ENCODE results near the gene TGFBR2. TPM values are rescaled to one million over a fixed set of nuclear protein-coding genes. Genes with fewer than 3 reads are reported as not detected.

TGFBR2 gene
- total RNA-seq, 4 donors from 2014 or later, result 120 to 418 (median 218) TPM

GRCh38 chr3:30700702-30701321 is 94.4 kb downstream of the TGFBR2 start:
- no peak for DNase-seq
- no peaks in the 10 kb centered on the region for H3K36me3 ChIP-seq
- no peak overlapping the region for H3K4me3 ChIP-seq (replicated peaks in 1 of 3)
- 91% methylated on average over 3 of the region's 3 CpGs for WGBS, 2 donors
- intact Hi-C loops (cut with DNase I), result no loop called here
- no peaks in the 10 kb centered on the region for H3K9me3 ChIP-seq
- H3K27ac ChIP-seq, result no peak overlapping the region
- no peak for TF ChIP-seq CTCF (IDR thresholded peaks at IDR 0.05)
- TF ChIP-seq POLR2A (IDR thresholded peaks at IDR 0.05), result no peak
- peaks cover 0 to 10% of the 10 kb centered on the region in 2 donors for H3K4me1 ChIP-seq
- no peaks in the 10 kb centered on the region for H3K27me3 ChIP-seq

GRCh38 chr3:30702038-30702827 is 95.8 kb downstream of the TGFBR2 start:
- DNase-seq, result no peak
- intact Hi-C loops (cut with DNase I), result no loop called here
- Histone ChIP-seq H3K27me3 (no peaks in the 10 kb centered on the region), H3K4me1 (peaks cover 0 to 10% of the 10 kb centered on the region in 2 donors), H3K36me3 (no peaks in the 10 kb centered on the region), H3K27ac (no peak overlapping the region), H3K4me3 (replicated peaks in 1 of 3) (no peak overlapping the region), H3K9me3 (no peaks in the 10 kb centered on the region)
- TF ChIP-seq POLR2A (IDR thresholded peaks at IDR 0.05) (no peak), CTCF (IDR thresholded peaks at IDR 0.05) (no peak)

GRCh38 chr3:30702828-30703397 is 96.5 kb downstream of the TGFBR2 start:
- Histone ChIP-seq H3K27ac (no peak overlapping the region), H3K27me3 (no peaks in the 10 kb centered on the region), H3K4me3 (replicated peaks in 1 of 3) (no peak overlapping the region), H3K9me3 (no peaks in the 10 kb centered on the region), H3K4me1 (peaks cover 0 to 10% of the 10 kb centered on the region in 2 donors), H3K36me3 (no peaks in the 10 kb centered on the region)
- DNase-seq, result no peak
- 88 to 93% methylated on average over 2 of the region's 2 CpGs for WGBS, 2 donors
- intact Hi-C loops (cut with DNase I), result no loop called here
- TF ChIP-seq POLR2A (IDR thresholded peaks at IDR 0.05) (no peak), CTCF (IDR thresholded peaks at IDR 0.05) (no peak)

- WGBS, 2 donors, result 70 to 77% methylated on average over 9 of the region's 9 CpGs
- no peak overlapping the region for H3K4me3 ChIP-seq (replicated peaks in 1 of 3)
- peak; percentile 42 to 51 for DNase-seq
- TF ChIP-seq CTCF (IDR thresholded peaks at IDR 0.05), result no peak
- no peak for TF ChIP-seq POLR2A (IDR thresholded peaks at IDR 0.05)
- no peaks in the 10 kb centered on the region for H3K9me3 ChIP-seq
- H3K27ac ChIP-seq, result no peak overlapping the region
- no peaks in the 10 kb centered on the region for H3K27me3 ChIP-seq
- peaks cover 0 to 10% of the 10 kb centered on the region in 2 donors for H3K4me1 ChIP-seq
- H3K36me3 ChIP-seq, result no peaks in the 10 kb centered on the region
- intact Hi-C loops (cut with DNase I), result no loop called here
Measured at GRCh38 chr3:30704931-30705890, 98.8 kb downstream of the TGFBR2 start.
